Measurements from ENCODE around the gene SH3D19.
"Not testable (repeated sequence)": the region's sequence is repeated elsewhere in the genome, so short reads cannot be mapped to it uniquely, and the experiment has no call there.

The SH3D19 gene

DNA sequence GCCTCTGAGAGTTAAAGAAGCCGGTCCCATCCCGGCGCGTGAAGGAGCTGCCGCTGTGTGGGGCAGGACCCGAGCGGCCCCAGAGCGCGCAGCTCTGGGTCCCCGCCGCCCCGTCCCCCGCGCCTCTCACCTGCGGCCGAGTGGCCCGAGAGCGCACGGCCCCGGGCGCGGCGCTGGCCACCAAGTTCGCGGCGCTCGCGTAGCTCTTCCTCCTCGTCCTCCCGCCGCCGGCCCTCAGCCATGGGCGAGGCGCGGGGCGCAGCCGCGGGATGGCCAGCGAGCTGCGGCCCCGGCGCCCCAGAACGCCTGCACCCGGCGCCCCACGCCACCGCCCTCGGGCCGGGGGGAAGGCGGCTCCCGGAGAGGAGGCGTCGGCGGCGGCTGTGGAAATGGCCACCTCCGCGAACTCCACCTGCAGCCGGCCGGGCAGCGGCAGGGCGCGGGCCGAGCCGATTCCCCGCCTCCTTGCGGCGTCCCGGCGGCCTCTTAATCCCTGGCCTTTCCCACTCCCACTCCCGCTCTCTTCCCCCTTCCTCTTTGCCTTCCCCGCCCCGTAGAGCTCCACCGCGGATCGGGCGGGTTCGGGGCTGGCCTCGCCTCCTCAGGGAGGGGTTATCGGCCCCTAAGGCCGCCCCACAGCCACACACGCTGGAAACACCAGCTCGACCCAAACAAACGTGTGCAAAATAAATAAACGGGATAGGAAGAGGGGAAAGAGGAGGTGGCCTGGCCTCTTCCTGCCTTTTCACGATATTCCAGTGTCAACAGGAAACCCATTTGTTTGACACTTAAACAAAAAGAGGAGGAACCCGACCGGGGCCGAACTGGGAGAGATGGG, at the start of gene SH3D19:
Gene SH3D19, minus strand, starts transcription at position 495 of the 838 bp plus-strand sequence. Its CDS starts 253 bp downstream, at position 242.
- DNase-seq: no peak

- DNase-seq: peak; percentile 73
These were observed 37.2 kb upstream of the SH3D19 start for GRCh38 chr4:151362404-151363164.

GRCh38 chr4:151361966-151362365, 36.6 kb upstream of the SH3D19 start:
- no peak for DNase-seq

GRCh38 chr4:151361126-151361525, 35.7 kb upstream of the SH3D19 start:
- no peak for DNase-seq

GRCh38 chr4:151359576-151359975, 34.2 kb upstream of the SH3D19 start:
- DNase-seq: no peak

DNA sequence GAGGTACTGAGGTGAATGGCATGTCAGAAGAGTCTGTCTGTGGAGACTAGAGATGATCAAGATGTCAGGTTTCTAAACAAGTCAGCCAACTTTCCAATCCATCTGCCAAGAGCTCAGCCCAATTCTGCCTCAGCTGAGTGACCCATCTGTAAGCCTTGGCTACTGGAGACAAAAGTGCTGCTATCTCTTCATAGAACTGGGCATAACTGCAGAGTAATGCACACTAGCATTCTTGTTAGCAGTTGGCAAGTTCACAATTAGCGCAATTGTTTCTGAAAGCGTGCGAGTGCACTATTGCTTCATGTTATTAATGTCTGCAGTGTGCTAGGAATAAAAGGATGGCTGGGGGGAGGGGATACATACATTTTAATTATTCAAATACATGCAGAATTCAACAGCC, 32.9 kb upstream of the SH3D19 start:
- no peak for DNase-seq

DNA sequence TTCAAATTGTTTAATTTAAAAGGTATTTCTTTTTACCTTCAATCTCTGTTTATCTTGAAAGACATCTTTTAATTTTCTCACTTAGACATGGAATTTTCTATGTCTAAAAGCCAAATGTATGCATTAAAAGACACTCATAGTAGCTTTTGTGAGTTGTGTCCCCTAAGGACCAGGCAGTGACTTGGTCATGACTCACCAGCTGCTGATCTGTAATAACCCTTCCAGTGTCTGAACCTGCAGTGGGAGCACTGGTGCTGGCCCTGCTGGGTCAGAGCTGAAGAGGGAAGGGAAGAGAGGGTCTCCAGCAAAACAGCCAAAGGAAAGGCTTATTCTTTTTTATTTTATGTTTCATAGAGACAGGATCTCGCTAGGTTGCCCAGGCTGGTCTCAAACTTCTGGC, 31.1 kb upstream of the SH3D19 start:
- DNase-seq: no peak

GRCh38 chr4:151355155-151355554, 29.8 kb upstream of the SH3D19 start:
- DNase-seq: no peak

- no peak for DNase-seq
These were observed 22.3 kb upstream of the SH3D19 start for GRCh38 chr4:151347490-151348235.

- DNase-seq: no peak
These were observed 19.5 kb upstream of the SH3D19 start for GRCh38 chr4:151344948-151345347.

DNA sequence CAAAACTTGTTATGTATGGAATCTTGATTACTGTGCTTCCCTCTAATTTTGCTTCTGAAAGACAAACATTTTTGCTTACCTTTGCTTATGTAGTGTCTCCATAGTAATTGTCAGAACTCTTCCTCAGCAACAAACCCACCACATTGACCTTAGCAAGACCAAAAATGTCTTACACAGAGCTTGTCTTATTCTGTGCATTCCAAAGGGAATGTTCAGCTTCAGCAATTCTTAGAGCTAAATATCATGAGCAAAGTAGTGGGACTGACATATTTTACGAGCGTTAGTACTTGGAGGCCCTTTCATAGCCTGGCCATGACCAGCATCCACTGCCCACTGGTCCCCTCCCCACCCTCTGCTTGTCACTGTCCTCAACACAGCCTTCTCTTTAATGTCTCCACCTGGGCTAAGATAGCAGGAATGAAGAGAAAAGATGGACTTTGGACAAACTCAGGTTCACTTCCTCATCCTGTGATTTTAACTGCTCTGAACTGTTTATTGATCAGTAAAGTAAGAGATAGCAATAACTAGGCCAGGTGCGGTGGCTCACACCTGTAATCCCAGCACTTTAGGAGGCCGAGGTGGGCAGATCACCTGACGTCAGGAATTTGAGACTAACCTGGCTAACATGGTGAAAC, 15.5 kb upstream of the SH3D19 start:
- DNase-seq: no peak

DNA sequence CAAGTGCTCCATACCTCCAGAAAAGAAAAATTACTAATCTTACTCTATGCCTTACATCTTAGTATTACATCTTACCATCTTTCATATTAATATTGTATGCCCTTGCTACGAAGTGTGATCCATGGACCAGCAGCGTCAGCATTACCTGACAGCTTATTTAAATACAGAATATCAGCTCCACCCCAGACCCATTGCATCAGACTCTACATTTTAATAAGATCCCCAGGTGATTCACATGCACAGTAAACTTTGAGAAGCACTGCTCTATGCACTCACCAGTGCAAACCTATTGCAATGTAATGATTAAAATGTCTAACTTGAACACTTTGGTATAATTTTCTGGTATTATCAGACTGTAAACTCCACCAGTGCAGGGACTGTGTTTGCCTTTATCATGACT, 14.1 kb upstream of the SH3D19 start:
- DNase-seq: no peak

DNA sequence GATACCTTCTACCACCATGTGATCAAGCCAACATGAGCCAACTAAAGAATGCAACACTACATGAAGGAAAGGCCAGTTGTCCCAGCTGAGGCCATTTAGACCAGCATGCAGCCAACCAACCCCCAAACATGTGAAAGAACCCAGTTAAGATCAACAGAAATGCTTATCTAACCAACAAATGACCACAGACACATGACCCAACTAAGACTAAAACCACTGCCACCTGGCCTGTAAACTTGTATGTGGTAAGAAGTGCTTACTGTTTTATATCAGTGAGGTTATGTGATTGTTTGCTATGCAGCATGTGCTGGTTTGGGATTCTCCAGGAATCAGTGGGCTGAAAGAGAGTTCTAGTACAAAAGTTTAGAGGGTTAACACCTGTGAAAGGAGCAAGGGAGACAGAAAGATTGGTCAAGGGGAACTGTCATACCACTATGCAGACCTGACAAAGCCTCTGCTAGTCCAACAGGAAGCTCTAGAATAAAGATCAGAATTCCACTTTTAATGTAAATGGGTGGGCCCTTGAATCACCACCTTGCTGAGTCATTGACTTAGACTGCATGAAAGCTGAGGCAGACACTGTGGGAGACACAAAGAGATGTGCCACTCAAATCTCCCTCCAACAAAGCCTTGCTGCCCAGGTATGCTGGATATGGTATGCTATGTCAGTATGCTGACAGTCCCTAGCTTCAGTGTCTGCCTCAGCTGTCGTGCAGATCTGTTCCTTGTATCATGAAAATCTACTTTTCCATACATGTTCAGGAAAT, 6.1 kb upstream of the SH3D19 start:
- no peak for DNase-seq

DNA sequence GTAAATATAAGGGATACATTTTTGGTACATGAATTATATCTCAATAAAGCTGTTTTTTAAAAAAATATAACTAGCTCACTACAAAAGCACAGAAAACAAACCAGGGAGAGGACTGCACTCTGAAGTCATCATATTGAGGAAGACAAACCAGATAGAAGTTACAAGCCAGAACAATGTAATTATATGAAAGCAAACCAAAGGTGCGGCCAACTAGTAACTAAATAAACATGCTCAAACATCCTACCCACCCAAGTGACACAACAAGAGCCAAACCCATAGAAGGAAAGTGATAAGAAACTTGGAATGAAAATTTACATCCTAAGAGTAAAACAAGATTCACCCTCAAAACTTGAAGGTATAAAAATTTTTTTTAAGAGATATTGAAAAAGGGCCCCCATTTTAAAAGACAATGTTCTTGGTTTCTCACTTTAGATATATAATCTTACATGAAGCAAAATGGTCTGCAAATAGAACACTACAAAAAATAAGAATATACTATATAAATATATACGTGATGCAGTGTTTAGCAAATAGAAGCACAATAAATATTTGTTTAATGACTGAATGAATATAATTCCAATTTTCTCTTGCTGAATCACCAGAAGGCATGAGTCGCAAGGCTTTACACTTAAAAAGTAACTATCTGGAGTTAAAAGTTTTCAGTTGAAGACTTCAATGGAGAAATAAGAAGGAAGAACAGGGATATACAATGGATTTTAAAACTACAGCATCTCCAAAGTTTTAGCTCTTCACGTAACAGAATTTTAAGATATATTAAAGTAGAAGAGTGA, 4.0 kb upstream of the SH3D19 start:
- no peak for DNase-seq

- no peak for DNase-seq
These were observed 493 bp upstream of the SH3D19 start for GRCh38 chr4:151325949-151326246.

- no peak for DNase-seq
These were observed 674 bp downstream of the SH3D19 start for GRCh38 chr4:151324752-151325110.

DNA sequence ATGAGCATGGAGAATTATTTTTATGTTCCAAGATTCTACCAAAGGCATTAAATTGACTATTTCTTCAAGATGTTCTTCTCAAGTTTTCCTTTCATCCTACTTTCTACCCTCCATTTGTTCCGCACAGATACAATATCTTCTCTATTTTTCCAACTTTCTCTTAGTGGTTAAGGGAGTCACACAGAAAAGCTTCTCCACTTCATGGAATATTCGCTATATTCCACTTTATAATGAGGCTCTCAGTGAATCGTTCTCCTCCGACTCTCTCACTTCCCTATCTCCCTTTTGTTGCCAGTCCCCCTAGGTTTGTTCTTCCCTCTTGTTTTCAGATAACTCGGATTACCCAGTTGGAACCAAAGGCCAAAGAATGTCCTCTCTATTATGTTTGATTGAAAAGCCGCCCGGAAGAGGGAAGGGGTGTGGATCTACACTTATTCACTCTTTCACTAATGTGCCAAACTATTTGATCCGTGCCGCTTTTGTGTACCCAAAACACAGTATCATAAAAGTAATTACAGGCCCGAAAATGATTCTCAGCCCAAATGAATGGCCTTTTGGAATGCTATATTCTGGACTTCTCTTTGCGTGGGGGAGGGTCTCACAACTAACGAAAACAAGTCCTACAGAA, 1.2 kb downstream of the SH3D19 start:
- DNase-seq: no peak

DNA sequence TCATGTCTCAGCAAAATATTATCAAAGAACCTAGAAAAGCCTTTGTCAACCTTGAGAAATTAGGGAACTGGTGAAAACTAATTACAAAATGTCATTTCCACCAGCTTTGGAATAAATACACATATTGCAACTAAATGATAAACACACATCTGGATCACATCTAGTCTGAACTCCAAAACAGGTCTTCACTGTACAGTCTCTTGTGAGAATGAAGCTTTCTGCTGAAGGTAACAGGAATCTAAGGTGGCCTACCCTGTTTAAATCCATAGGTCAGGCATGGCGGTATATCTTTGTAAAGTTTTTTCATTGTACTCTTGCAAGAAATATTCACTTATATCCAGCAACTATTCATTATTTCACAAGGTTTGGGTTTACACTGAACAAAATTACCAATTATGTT, 1.7 kb downstream of the SH3D19 start:
- no peak for DNase-seq

DNA sequence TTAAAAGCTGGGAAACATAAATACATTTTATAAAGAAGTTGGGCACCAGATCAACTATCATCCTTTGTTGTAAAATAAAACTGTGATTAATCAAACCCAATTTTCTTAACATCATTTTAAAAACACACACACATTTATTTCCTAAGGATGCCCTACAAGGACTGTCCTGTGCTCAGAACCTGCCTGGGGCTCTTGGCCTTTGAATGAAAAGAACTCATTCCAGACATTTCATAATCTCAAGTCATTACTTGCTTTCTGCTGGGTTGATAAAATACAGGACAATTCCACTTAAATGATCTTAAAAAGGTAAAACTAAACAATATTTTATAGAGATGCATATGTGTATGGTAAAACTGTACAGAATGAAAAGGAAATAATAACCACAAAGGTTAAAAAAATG, 2.8 kb downstream of the SH3D19 start:
- DNase-seq: no peak

- DNase-seq: not testable (repeated sequence)
These were observed 3.2 kb downstream of the SH3D19 start for GRCh38 chr4:151322161-151322560.

GRCh38 chr4:151321586-151321985, 3.8 kb downstream of the SH3D19 start:
- no peak for DNase-seq
